NCI-H2029 (cell line): ENCODE results near the gene DIRAS1.
"Not testable (repeated sequence)": the region's sequence is repeated elsewhere in the genome, so short reads cannot be mapped to it uniquely, and the experiment has no call there.

ENCODE experiments used
- DNase-seq: peaks from one replicate; lab custom pipeline; 2025; lab: John Stamatoyannopoulos, UW

Gene DIRAS1

GRCh38 chr19:2711172-2711874, 9.8 kb downstream of the DIRAS1 start:
- no peak for DNase-seq

GRCh38 chr19:2706251-2706650, 14.9 kb downstream of the DIRAS1 start:
- DNase-seq: no peak

GRCh38 chr19:2703691-2704216, 17.4 kb downstream of the DIRAS1 start:
- DNase-seq: no peak

- DNase-seq: no peak
Observed at GRCh38 chr19:2703077-2703437, 18.1 kb downstream of the DIRAS1 start.

GRCh38 chr19:2702170-2703076, 18.7 kb downstream of the DIRAS1 start, which contains the start of gene GNG7:
GNG7 (minus strand) TSS chr19:2702694; CDS start chr19:2520688, 182,006 bp downstream.
- DNase-seq: peak; percentile 83

- no peak for DNase-seq
Observed at GRCh38 chr19:2701361-2702169, 19.6 kb downstream of the DIRAS1 start.

- DNase-seq: no peak
Observed at GRCh38 chr19:2700660-2701360, 20.4 kb downstream of the DIRAS1 start.

- DNase-seq: no peak
Observed at GRCh38 chr19:2699413-2700140, 21.6 kb downstream of the DIRAS1 start.

GRCh38 chr19:2694196-2694595, 27.0 kb downstream of the DIRAS1 start:
- no peak for DNase-seq

- no peak for DNase-seq
Observed at GRCh38 chr19:2693492-2694160, 27.5 kb downstream of the DIRAS1 start.

GRCh38 chr19:2691951-2692350, 29.2 kb downstream of the DIRAS1 start:
- DNase-seq: no peak

- no peak for DNase-seq
Observed at GRCh38 chr19:2690856-2691255, 30.3 kb downstream of the DIRAS1 start.

- DNase-seq: no peak
Observed at GRCh38 chr19:2686360-2686759, 34.8 kb downstream of the DIRAS1 start.

GRCh38 chr19:2685204-2685704, 35.9 kb downstream of the DIRAS1 start:
- no peak for DNase-seq

GRCh38 chr19:2683430-2684003, 37.7 kb downstream of the DIRAS1 start:
- DNase-seq: no peak

- no peak for DNase-seq
Observed at GRCh38 chr19:2680808-2681207, 40.4 kb downstream of the DIRAS1 start.

GRCh38 chr19:2679439-2679838, 41.7 kb downstream of the DIRAS1 start:
- no peak for DNase-seq

GRCh38 chr19:2678948-2679347, 42.2 kb downstream of the DIRAS1 start:
- DNase-seq: not testable (repeated sequence)

- no peak for DNase-seq
Observed at GRCh38 chr19:2678044-2678671, 43.0 kb downstream of the DIRAS1 start.
